IMR-90 (cell line): ENCODE measurements around the gene RBM10. TPM values are rescaled to one million over a fixed set of nuclear protein-coding genes. Genes with fewer than 3 reads are reported as not detected.

ENCODE experiments used
- ATAC-seq: fragments of 200-7000 bp; cut with Tn5 transposase; 2 replicates; pipeline ENCODE4 v1.9.1; 2020; ENCODE audit warnings: low read depth, mild to moderate bottlenecking, moderate library complexity
- BruUV-seq: library from RNA; stranded (reverse); fragments of 400-500 nt; replicated peaks from 2 replicates; lab custom pipeline; 2021; lab: Mats Ljungman, UMichigan
- CTCF ChIA-PET: fragments of 300-600 bp; formaldehyde crosslinking; extraction: SDS; loops from one replicate; lab custom pipeline; 2021; ENCODE audit warnings: antibody characterized with exemption; lab: Yijun Ruan, JAX
- POLR2A ChIA-PET: fragments of 300-600 bp; sonication (Branson Sonifier 250); formaldehyde crosslinking; loops from one replicate; lab custom pipeline; 2022; ENCODE audit warnings: antibody characterized with exemption; ENCODE audit not compliant: unreplicated experiment; lab: Charles Lee
- DNase-seq: peaks from one replicate; pipeline ENCODE4 v3.0.0; 2013
- H2AFZ ChIP-seq: replicated peaks from 2 replicates; pipeline ENCODE3; 2013; ENCODE audit warnings: low read length, mild to moderate bottlenecking; ENCODE audit not compliant: poor library complexity
- H2AK5ac ChIP-seq: 2 replicates; pipeline ENCODE4 v1.6.1; 2013; ENCODE audit warnings: low read depth, low read length, inconsistent platforms
- H2AK9ac ChIP-seq: replicated peaks from 2 replicates; pipeline ENCODE3; 2013; ENCODE audit warnings: mild to moderate bottlenecking, low read depth, low read length, moderate library complexity; ENCODE audit not compliant: poor library complexity
- H2BK120ac ChIP-seq: 2 replicates; pipeline ENCODE4 v1.6.1; 2013; ENCODE audit warnings: low read depth, low read length, inconsistent platforms
- H2BK15ac ChIP-seq: 3 replicates; pipeline ENCODE4 v1.6.1; 2013; ENCODE audit warnings: low read depth, low read length, inconsistent platforms
- H2BK20ac ChIP-seq: 2 replicates; pipeline ENCODE4 v1.6.1; 2013; ENCODE audit warnings: low read depth, mild to moderate bottlenecking, inconsistent platforms, low read length, moderate library complexity
- H2BK5ac ChIP-seq: 2 replicates; pipeline ENCODE4 v1.6.1; 2013; ENCODE audit warnings: mild to moderate bottlenecking, low read depth, low read length, inconsistent platforms; ENCODE audit not compliant: poor library complexity, severe bottlenecking
- H3K14ac ChIP-seq: replicated peaks from 2 replicates; pipeline ENCODE4 v1.6.1; 2013; ENCODE audit warnings: low read depth, low read length, inconsistent platforms
- H3K18ac ChIP-seq: 2 replicates; pipeline ENCODE4 v1.6.1; 2013; ENCODE audit warnings: low read depth, low read length, control low read depth
- H3K23ac ChIP-seq: 2 replicates; pipeline ENCODE4 v1.6.1; 2013; ENCODE audit warnings: low read depth, low read length, inconsistent platforms
- H3K27ac ChIP-seq: 2 replicates; pipeline ENCODE4 v1.5.1; 2013; ENCODE audit warnings: mild to moderate bottlenecking, control low read depth, low read length; ENCODE audit not compliant: insufficient read depth
- H3K27me3 ChIP-seq: 2 replicates; pipeline ENCODE4 v1.6.1; 2013; ENCODE audit warnings: low read length; ENCODE audit not compliant: control insufficient read depth, insufficient read depth
- H3K36me3 ChIP-seq: 2 replicates; pipeline ENCODE4 v1.6.1; 2013; ENCODE audit warnings: low read length, mixed read lengths; ENCODE audit not compliant: control insufficient read depth, insufficient read depth
- H3K4ac ChIP-seq: 2 replicates; pipeline ENCODE4 v1.6.1; 2013; ENCODE audit warnings: low read depth, low read length, inconsistent platforms
- H3K4me1 ChIP-seq: 2 replicates; pipeline ENCODE4 v1.6.1; 2013; ENCODE audit warnings: low read length, mixed read lengths; ENCODE audit not compliant: control insufficient read depth, insufficient read depth
- H3K4me2 ChIP-seq: 2 replicates; pipeline ENCODE4 v1.6.1; 2013; ENCODE audit warnings: low read depth, mild to moderate bottlenecking, control low read depth, low read length, moderate library complexity
- H3K4me3 ChIP-seq: 2 replicates; pipeline ENCODE4 v1.5.1; 2013; ENCODE audit warnings: low read depth, mild to moderate bottlenecking, control low read depth, low read length, moderate library complexity; ENCODE audit not compliant: insufficient read depth
- H3K56ac ChIP-seq: 2 replicates; pipeline ENCODE4 v1.6.1; 2013; ENCODE audit warnings: low read length, inconsistent platforms; ENCODE audit not compliant: insufficient read depth; ENCODE audit errors: extremely low read depth
- H3K79me1 ChIP-seq, 2 experiments: 2 replicates each; pipeline ENCODE4 v1.6.1; 2013; ENCODE audit warnings: low read length in 2 of 2, inconsistent platforms in 1 of 2, low read depth in 1 of 2
- H3K9ac ChIP-seq: 2 replicates; pipeline ENCODE4 v1.6.1; 2013; ENCODE audit warnings: low read depth, low read length, control low read depth
- H3K9me1 ChIP-seq: 2 replicates; pipeline ENCODE4 v1.6.1; 2013; ENCODE audit warnings: low read length, inconsistent platforms; ENCODE audit not compliant: insufficient read depth
- H3K9me3 ChIP-seq: 2 replicates; pipeline ENCODE4 v1.6.1; 2013; ENCODE audit warnings: low read length; ENCODE audit not compliant: control insufficient read depth, insufficient read depth
- H4K20me1 ChIP-seq: 2 replicates; pipeline ENCODE4 v1.6.1; 2013; ENCODE audit warnings: low read length, inconsistent platforms; ENCODE audit not compliant: insufficient read depth
- H4K5ac ChIP-seq: 2 replicates; pipeline ENCODE4 v1.6.1; 2013; ENCODE audit warnings: mild to moderate bottlenecking, low read depth, low read length, control low read depth
- H4K8ac ChIP-seq, 2 experiments: 2 replicates each; pipeline ENCODE4 v1.6.1; 2013; ENCODE audit warnings: low read depth in 2 of 2, low read length in 2 of 2, control low read depth in 1 of 2, inconsistent platforms in 1 of 2
- H4K91ac ChIP-seq: 2 replicates; pipeline ENCODE4 v1.6.1; 2013; ENCODE audit warnings: low read depth, low read length, inconsistent platforms; ENCODE audit not compliant: insufficient read depth
- CEBPB ChIP-seq: IDR thresholded peaks from 2 replicates; pipeline ENCODE4 v1.6.1; 2012; ENCODE audit warnings: low read depth, low read length, improper control_type of control experiment
- MAZ ChIP-seq: IDR thresholded peaks from 2 replicates; pipeline ENCODE4 v1.6.1; 2012; ENCODE audit warnings: low read depth, mild to moderate bottlenecking, low read length, improper control_type of control experiment, moderate library complexity, borderline replicate concordance
- SMC3 ChIP-seq: fragments of 150-350 bp; IDR thresholded peaks from 2 replicates; pipeline ENCODE4 v1.6.1; 2016; ENCODE audit warnings: low read depth, mild to moderate bottlenecking, antibody characterized with exemption, low read length, moderate library complexity
- WGBS, 2 experiments: methylation state at CpG; one replicate each; pipeline versions ENCODE4 v1.1.5 to v1.1.7; 2013; ENCODE audit warnings: missing lambda C conversion rate in 2 of 2; ENCODE audit not compliant: insufficient read length in 1 of 2; ENCODE audit errors: extremely low coverage in 2 of 2; 5-methylcytosine and 5-hydroxymethylcytosine counted together
- dilution Hi-C: fragments of 300-500 bp; cut with HindIII; formaldehyde crosslinking; loops from one replicate; pipeline ENCODE4 v1.14.3; 2018; ENCODE audit warnings: low sequenced_read_pairs; ENCODE audit not compliant: unreplicated experiment
- in situ Hi-C: fragments of 300-500 bp; cut with MboI; formaldehyde crosslinking; loops from 3 replicates; pipeline ENCODE4 v1.14.3; 2019; ENCODE audit warnings: low sequenced_read_pairs, inconsistent platforms, mixed read lengths
- intact Hi-C: fragments of 100-400 bp; cut with micrococcal nuclease; formaldehyde crosslinking; loops from 2 replicates; pipeline ENCODE4 v1.10.0; 2022
- polyA plus RNA-seq, 3 experiments: library from polyadenylated mRNA; depleted of rRNA; stranded (reverse); fragments of >200 nt; gene quantifications; 2 replicates each; pipeline ENCODE4 v1.2.3, GENCODE V29; 2012; ENCODE audit warnings: low replicate concordance in 1 of 3
- total RNA-seq: library from RNA; depleted of rRNA; stranded (reverse); fragments of >200 nt; gene quantifications from 2 replicates; pipeline ENCODE4 v1.2.3, GENCODE V29; 2012

RBM10 gene
- total and polyA plus RNA-seq, 2 of the 4 experiments (the other 2 are of a cell fraction), result 33.4 to 36.0 TPM

DNA sequence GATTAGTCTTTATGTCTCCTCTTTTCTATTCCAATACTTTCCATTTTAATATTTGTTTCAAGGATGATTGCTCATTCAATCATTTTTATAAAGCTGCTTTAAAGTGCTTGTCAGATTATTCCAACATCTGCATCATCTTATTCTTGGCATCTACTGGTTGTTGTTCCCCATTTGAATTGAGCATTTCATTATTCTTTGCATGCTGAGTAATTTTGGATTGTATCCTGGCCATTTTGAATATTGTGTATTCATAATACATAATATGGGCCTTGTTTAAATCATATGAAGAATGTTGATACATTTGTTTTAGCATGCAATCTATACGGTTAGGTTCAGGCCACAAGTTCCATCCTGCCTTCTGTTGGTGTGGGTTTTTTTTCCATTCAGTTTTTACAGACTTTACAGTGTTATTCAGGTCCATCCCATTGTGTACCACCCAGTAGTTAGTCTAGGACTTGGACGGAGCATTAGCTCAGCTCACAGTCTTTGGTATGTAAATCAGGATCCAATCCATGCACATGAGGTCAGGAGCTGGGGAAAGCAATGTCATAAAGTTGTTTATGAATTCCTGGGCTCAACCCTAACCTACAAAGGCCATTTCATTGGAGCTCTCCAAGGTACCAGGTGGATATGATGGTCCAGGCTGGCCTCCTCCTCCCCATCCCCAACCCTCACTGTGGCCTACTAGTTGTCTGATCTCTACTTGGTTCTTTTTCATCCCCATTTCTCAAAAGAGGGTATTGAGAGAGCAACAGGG, 46.5 kb upstream of the RBM10 start:
- Histone ChIP-seq H3K9ac (no peak overlapping the region), H2BK15ac (no peak overlapping the region), H4K91ac (no peak overlapping the region), H3K18ac (no peak overlapping the region), H2AK5ac (no peak overlapping the region), H4K8ac (no peak overlapping the region), H2BK5ac (no peak overlapping the region), H3K9me3 (0 out of 2 replicates have a peak, but pooled peaks cover 3% of the 10 kb centered on the region), H3K4ac (no peak overlapping the region), H2BK120ac (no peak overlapping the region), H2AK9ac (no peak overlapping the region), H3K9me1 (no peaks in the 10 kb centered on the region), H4K5ac (no peak overlapping the region), H3K56ac (no peak overlapping the region), H3K14ac (no peak overlapping the region), H3K27me3 (peaks cover 26% of the 10 kb centered on the region), H3K23ac (no peak overlapping the region), H4K20me1 (no peaks in the 10 kb centered on the region), H3K27ac (no peak overlapping the region), H3K79me1 (no peaks in the 10 kb centered on the region), H3K4me2 (no peak overlapping the region), H3K36me3 (no peaks in the 10 kb centered on the region), H3K4me3 (no peak overlapping the region), H2AFZ (no peak overlapping the region), H3K4me1 (no peaks in the 10 kb centered on the region), H2BK20ac (no peak overlapping the region)
- ATAC-seq (peak; percentile 35; the same call in 1 of the 2 replicates), DNase-seq (no peak)
- BruUV-seq, result no TSS peak
- in situ Hi-C loops, result no loop called here
- WGBS, 2 experiments, result no CpG with 5 or more reads among the region's 2 CpGs
- CTCF ChIA-PET, result no interaction called here
- TF ChIP-seq SMC3, result no peak
- TF ChIP-seq CEBPB, result no peak
- no peak for TF ChIP-seq MAZ
- intact Hi-C loops, result loop anchor here (10.0 kb wide), 1 partner anchor 544 kb away; no protein-coding TSS in a partner anchor
- POLR2A ChIA-PET, result no interaction called here
- dilution Hi-C loops, result no loop called here
